Astrocyte (in vitro differentiated cells and primary cell): ENCODE measurements around the gene CNFN. TPM values are rescaled to one million over a fixed set of nuclear protein-coding genes. Genes with fewer than 3 reads are reported as not detected.

Experiments used
- DNase-seq: peaks from one replicate; pipeline ENCODE4 v3.0.0-alpha.2; 2010; ENCODE audit warnings: low read depth
- FAIRE-seq: peaks from 2 replicates; lab custom pipeline; 2011; peaks lifted over from hg19 to GRCh38; lab: Jason Lieb, UNC
- H2AFZ ChIP-seq: 2 replicates; pipeline ENCODE4 v1.6.0; 2012; ENCODE audit warnings: low read depth, low read length, inconsistent platforms
- H3K27ac ChIP-seq: 2 replicates; pipeline ENCODE4 v1.5.1; 2011; ENCODE audit warnings: low read depth, low read length, inconsistent platforms
- H3K27me3 ChIP-seq: 2 replicates; pipeline ENCODE4 v1.6.0; 2011; ENCODE audit warnings: low read length, inconsistent platforms; ENCODE audit not compliant: insufficient read depth
- H3K36me3 ChIP-seq: 2 replicates; pipeline ENCODE4 v1.5.1; 2011; ENCODE audit warnings: low read length, inconsistent platforms; ENCODE audit not compliant: insufficient read depth
- H3K4me1 ChIP-seq: 2 replicates; pipeline ENCODE4 v1.5.1; 2011; ENCODE audit warnings: low read length, inconsistent platforms; ENCODE audit not compliant: insufficient read depth
- H3K4me2 ChIP-seq: 2 replicates; pipeline ENCODE4 v1.6.0; 2012; ENCODE audit warnings: low read length, inconsistent platforms
- H3K4me3 ChIP-seq: 2 replicates; pipeline ENCODE4 v1.5.1; 2011; ENCODE audit warnings: low read depth, mild to moderate bottlenecking, low read length, inconsistent platforms; ENCODE audit not compliant: insufficient read depth
- H3K79me2 ChIP-seq: 2 replicates; pipeline ENCODE4 v1.6.0; 2012; ENCODE audit warnings: mild to moderate bottlenecking, low read length, inconsistent platforms; ENCODE audit not compliant: insufficient read depth
- H3K9ac ChIP-seq: 2 replicates; pipeline ENCODE4 v1.6.0; 2012; ENCODE audit warnings: mild to moderate bottlenecking, low read length, inconsistent platforms
- H3K9me3 ChIP-seq: 2 replicates; pipeline ENCODE4 v1.5.1; 2012; ENCODE audit warnings: low read depth, mild to moderate bottlenecking, low read length, inconsistent platforms; ENCODE audit not compliant: insufficient read depth
- H4K20me1 ChIP-seq: 2 replicates; pipeline ENCODE4 v1.6.0; 2012; ENCODE audit warnings: low read length, inconsistent platforms; ENCODE audit not compliant: insufficient read depth
- H3K27ac Mint-ChIP-seq: one replicate; pipeline ENCODE4 v1.8.0; 2021; ENCODE audit warnings: mild to moderate bottlenecking, mixed read lengths; ENCODE audit not compliant: unreplicated experiment
- H3K27me3 Mint-ChIP-seq: one replicate; pipeline ENCODE4 v1.8.0; 2021; ENCODE audit warnings: low read depth, mixed read lengths; ENCODE audit not compliant: unreplicated experiment
- H3K36me3 Mint-ChIP-seq: one replicate; pipeline ENCODE4 v1.8.0; 2021; ENCODE audit warnings: low read depth, mixed read lengths; ENCODE audit not compliant: unreplicated experiment
- H3K4me1 Mint-ChIP-seq: one replicate; pipeline ENCODE4 v1.8.0; 2021; ENCODE audit warnings: low read depth, mixed read lengths; ENCODE audit not compliant: unreplicated experiment
- H3K4me3 Mint-ChIP-seq: one replicate; pipeline ENCODE4 v1.8.0; 2021; ENCODE audit warnings: mild to moderate bottlenecking, moderate library complexity, mixed read lengths; ENCODE audit not compliant: unreplicated experiment
- H3K9me3 Mint-ChIP-seq: one replicate; pipeline ENCODE4 v1.8.0; 2021; ENCODE audit warnings: mild to moderate bottlenecking, mixed read lengths; ENCODE audit not compliant: unreplicated experiment
- CTCF ChIP-seq: IDR thresholded peaks from 2 replicates; pipeline ENCODE4 v1.5.1; 2011; ENCODE audit warnings: low read depth, mild to moderate bottlenecking, inconsistent platforms, low read length, moderate library complexity; ENCODE audit not compliant: insufficient read depth
- EZH2 ChIP-seq: IDR thresholded peaks from 2 replicates; pipeline ENCODE4 v1.6.1; 2012; ENCODE audit warnings: mild to moderate bottlenecking, low read length, inconsistent platforms; ENCODE audit not compliant: insufficient read depth
- total RNA-seq: library from RNA; stranded (reverse); gene quantifications from 2 replicates; pipeline ENCODE4 v1.2.1, GENCODE V29; 2021

CNFN gene
- total RNA-seq, 1 donor from 2014 or later = 0.61 TPM

- no peaks in the 10 kb centered on the region for H3K79me2 ChIP-seq
- no peaks in the 10 kb centered on the region for H3K9me3 ChIP-seq
- no peaks in the 10 kb centered on the region for H3K4me1 ChIP-seq
- H3K9me3 Mint-ChIP-seq = no peaks in the 10 kb centered on the region
- peaks cover 6% of the 10 kb centered on the region for H4K20me1 ChIP-seq
- H3K4me2 ChIP-seq = no peak overlapping the region
- DNase-seq (no peak), FAIRE-seq (no peak)
- H3K36me3 ChIP-seq = no peaks in the 10 kb centered on the region
- no peak overlapping the region for H3K4me3 ChIP-seq
- H3K4me3 Mint-ChIP-seq = no peak overlapping the region
- H3K27me3 Mint-ChIP-seq = no peaks in the 10 kb centered on the region
- no peak overlapping the region for H2AFZ ChIP-seq
- TF ChIP-seq EZH2 (no peak), CTCF (no peak)
- no peak overlapping the region for H3K27ac ChIP-seq
- H3K4me1 Mint-ChIP-seq = peaks cover 3% of the 10 kb centered on the region
- H3K27ac Mint-ChIP-seq = no peak overlapping the region
- no peaks in the 10 kb centered on the region for H3K27me3 ChIP-seq
- peaks cover 18% of the 10 kb centered on the region for H3K36me3 Mint-ChIP-seq
- H3K9ac ChIP-seq = no peak overlapping the region
Observed at GRCh38 chr19:42353341-42354015, 36.6 kb downstream of the CNFN start.

- Histone ChIP-seq H3K79me2 (no peaks in the 10 kb centered on the region), H3K27ac (no peak overlapping the region), H3K9me3 (no peaks in the 10 kb centered on the region), H3K36me3 (no peaks in the 10 kb centered on the region), H2AFZ (no peak overlapping the region), H3K4me2 (no peak overlapping the region), H3K4me3 (no peak overlapping the region), H3K9ac (no peak overlapping the region), H3K4me1 (no peaks in the 10 kb centered on the region), H4K20me1 (peaks cover 6% of the 10 kb centered on the region), H3K27me3 (no peaks in the 10 kb centered on the region)
- Mint-ChIP-seq H3K9me3 (no peaks in the 10 kb centered on the region), H3K4me1 (no peaks in the 10 kb centered on the region), H3K27me3 (no peaks in the 10 kb centered on the region), H3K27ac (no peak overlapping the region), H3K4me3 (no peak overlapping the region), H3K36me3 (peaks cover 20% of the 10 kb centered on the region)
- no peak for DNase-seq
- FAIRE-seq = no peak
- TF ChIP-seq CTCF (no peak), EZH2 (no peak)
Observed at GRCh38 chr19:42352301-42353259, 37.5 kb downstream of the CNFN start.
